Small intestine (tissue), 16 donors: ENCODE results near the gene GRM8. TPM values are rescaled to one million over a fixed set of nuclear protein-coding genes. Genes with fewer than 3 reads are reported as not detected.

ENCODE experiments used
- DNase-seq, 2 donors: peaks; one replicate each; pipeline versions ENCODE4 v3.0.0 to v3.0.0-alpha.2; 2013
- FAIRE-seq: peaks from 2 replicates; lab custom pipeline; 2012; peaks lifted over from hg19 to GRCh38; lab: Jason Lieb, UNC
- H3K27ac ChIP-seq, 3 donors: one replicate each; pipeline ENCODE4 v1.5.1; 2013; ENCODE audit warnings: low read length in 2 of 3, mild to moderate bottlenecking in 2 of 3, control low read depth in 1 of 3, inconsistent platforms in 1 of 3, low read depth in 1 of 3, moderate library complexity in 1 of 3
- H3K27me3 ChIP-seq, 3 donors: one replicate each; pipeline ENCODE4 v1.6.1; 2013; ENCODE audit warnings: low read length in 3 of 3, inconsistent platforms in 1 of 3; ENCODE audit not compliant: control insufficient read depth in 3 of 3, insufficient read depth in 3 of 3
- H3K36me3 ChIP-seq, 3 donors: one replicate each; pipeline ENCODE4 v1.6.1; 2013; ENCODE audit warnings: low read length in 3 of 3, inconsistent platforms in 1 of 3, low read depth in 1 of 3, mild to moderate bottlenecking in 1 of 3, moderate library complexity in 1 of 3; ENCODE audit not compliant: control insufficient read depth in 3 of 3, insufficient read depth in 2 of 3
- H3K4me1 ChIP-seq, 3 donors: one replicate each; pipeline ENCODE4 v1.6.1; 2013; ENCODE audit warnings: low read length in 2 of 3, inconsistent platforms in 1 of 3, low read depth in 1 of 3, mild to moderate bottlenecking in 1 of 3, moderate library complexity in 1 of 3; ENCODE audit not compliant: control insufficient read depth in 3 of 3, insufficient read depth in 2 of 3
- H3K4me3 ChIP-seq, 3 donors: one replicate each; pipeline ENCODE4 v1.5.1; 2013; ENCODE audit warnings: low read length in 3 of 3, control low read depth in 1 of 3, inconsistent platforms in 1 of 3, low read depth in 1 of 3, mild to moderate bottlenecking in 1 of 3, moderate library complexity in 1 of 3
- H3K9me3 ChIP-seq, 2 donors: one replicate each; pipeline ENCODE4 v1.6.1; 2013; ENCODE audit warnings: low read depth in 1 of 2, low read length in 1 of 2; ENCODE audit not compliant: control insufficient read depth in 2 of 2, insufficient read depth in 1 of 2
- WGBS, 3 donors: extraction: QIAGEN DNeasy Blood & Tissue Kit; methylation state at CpG; one replicate each; pipeline ENCODE4 v1.1.7; 2013; 5-methylcytosine and 5-hydroxymethylcytosine counted together
- long read RNA-seq, 10 donors: transcript quantifications; one replicate each; lab custom pipeline, GENCODE V29; 2026
- polyA plus RNA-seq, 4 donors: library from polyadenylated mRNA; stranded (reverse) in 3 of 4; unstranded in 1 of 4; fragments of 200-250 nt in 3 of 4; fragments of 120-200 nt in 1 of 4; gene quantifications; one replicate each; pipeline versions ENCODE4 v1.2.1 to v1.2.3, GENCODE V29; 2013
- donor health status: healthy with polysubstance abuse.
- donor health status: control.
- donor health status: control.
- donor health status: Bipolar disorder and iron deficiency.
- donor health status: healthy.

The GRM8 gene
- under 1 TPM in 2 of 4 donors, not detected in 2; 0.07 to 0.12 TPM for polyA plus RNA-seq
- long read RNA-seq, donor 1 = 0 reads
- long read RNA-seq, donor 2 = 0 reads
- long read RNA-seq, donor 3 = 0 reads
- long read RNA-seq, donor 4 = 0 reads
- long read RNA-seq, donor 5 = 0 reads
- long read RNA-seq, donor 6 = 0 reads
- long read RNA-seq, donor 7 = 0 reads
- long read RNA-seq, donor 8 = 0 reads
- long read RNA-seq, donor 9 = 0 reads
- long read RNA-seq, donor 10 = 0 reads

DNA sequence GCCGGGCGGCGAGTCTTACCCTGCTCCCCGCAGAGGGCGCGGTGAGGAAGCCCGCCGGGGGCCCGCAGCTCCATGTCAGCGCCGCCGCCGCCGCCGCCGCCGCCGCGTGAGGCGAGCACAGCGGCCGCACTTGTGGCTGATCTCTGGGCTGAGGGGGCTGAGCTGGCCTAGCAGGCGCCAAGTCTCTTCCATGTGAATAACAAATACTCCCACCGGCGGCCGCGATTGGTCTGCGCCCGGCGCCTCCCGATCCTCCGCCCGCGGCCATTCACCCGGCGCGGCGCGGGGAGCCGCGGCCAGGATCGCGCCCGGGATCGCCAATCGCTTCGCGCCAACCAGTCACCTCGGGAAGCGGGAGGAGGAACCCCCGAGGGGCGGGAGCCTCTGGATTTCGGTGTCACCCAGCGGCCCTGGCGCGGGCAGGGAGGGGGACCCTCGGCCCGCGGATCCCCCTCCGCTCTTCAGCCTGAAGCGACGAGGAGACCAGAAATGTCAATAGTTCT, at the start of gene GRM8:
GRM8 (minus strand) TSS at position 164 of the 503 bp plus-strand sequence.
- Histone ChIP-seq H3K27ac (no peak within 1 kb of the TSS), H3K9me3 (no peaks in the 10 kb centered on the region), H3K27me3 (peaks cover 14 to 93% (median 27%) of the 10 kb centered on the region in 3 donors), H3K4me1 (peaks cover 0 to 14% (median 5%) of the 10 kb centered on the region in 3 donors), H3K36me3 (no peaks in the 10 kb centered on the region), H3K4me3 (peak within 1 kb of the TSS; percentile 60 to 63 (median 62))
- 0 to 1% (median 1%) methylated on average over 46 to 62 of the region's 62 CpGs for WGBS, 3 donors
- DNase-seq (peak in 1 of 2 donors; percentile 52), FAIRE-seq (no peak)

DNA sequence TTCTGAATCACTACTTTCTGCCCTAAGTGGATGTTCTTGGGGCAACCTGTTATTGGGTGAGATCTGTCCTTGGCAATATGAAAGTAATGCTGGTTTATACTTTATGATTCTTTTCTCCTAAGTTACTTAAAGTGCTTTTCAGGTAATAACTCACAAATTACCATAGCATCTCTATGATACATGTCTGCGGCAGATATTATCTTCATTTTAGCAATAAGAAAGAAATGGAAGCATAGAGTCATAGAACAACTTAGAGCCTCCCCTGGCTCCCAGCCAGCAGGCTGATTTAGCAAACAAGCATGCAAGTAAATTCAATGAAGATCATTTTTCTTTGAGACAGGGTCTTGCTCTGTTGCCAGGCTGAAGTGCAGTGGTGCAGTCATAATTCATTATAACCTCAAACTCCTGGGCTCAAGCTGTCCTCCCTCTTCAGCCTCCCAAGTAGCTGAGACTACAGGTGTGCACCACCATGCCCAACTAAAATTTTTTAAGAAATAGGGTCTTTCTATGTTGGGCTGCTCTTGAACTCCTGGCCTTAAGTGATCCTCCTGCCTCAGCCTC, 38.1 kb upstream of the GRM8 start:
- Histone ChIP-seq H3K27me3 (peaks cover 0 to 2% (median 0%) of the 10 kb centered on the region in 3 donors), H3K4me1 (peaks cover 0 to 2% (median 0%) of the 10 kb centered on the region in 3 donors), H3K4me3 (no peak overlapping the region), H3K27ac (no peak overlapping the region), H3K36me3 (no peaks in the 10 kb centered on the region), H3K9me3 (no peaks in the 10 kb centered on the region)
- no peak for FAIRE-seq
- DNase-seq = no peak
- WGBS, 3 donors = 77 to 95% (median 88%) methylated on average over 1 of the region's 1 CpG

GRCh38 chr7:127290116-127290655, 37.4 kb upstream of the GRM8 start:
- Histone ChIP-seq H3K4me3 (no peak overlapping the region), H3K36me3 (no peaks in the 10 kb centered on the region), H3K27ac (no peak overlapping the region), H3K4me1 (peaks cover 0 to 2% (median 0%) of the 10 kb centered on the region in 3 donors), H3K9me3 (no peaks in the 10 kb centered on the region), H3K27me3 (peaks cover 0 to 2% (median 0%) of the 10 kb centered on the region in 3 donors)
- DNase-seq (no peak), FAIRE-seq (no peak)
- 66 to 86% (median 81%) methylated on average over 5 of the region's 5 CpGs for WGBS, 3 donors

- no peaks in the 10 kb centered on the region for H3K9me3 ChIP-seq
- no peak overlapping the region for H3K27ac ChIP-seq
- H3K36me3 ChIP-seq = no peaks in the 10 kb centered on the region
- peaks cover 0 to 2% (median 0%) of the 10 kb centered on the region in 3 donors for H3K4me1 ChIP-seq
- FAIRE-seq (no peak), DNase-seq (peak in 1 of 2 donors; percentile 28)
- H3K27me3 ChIP-seq = no peaks in the 10 kb centered on the region
- WGBS, 3 donors = 23 to 55% (median 29%) methylated on average over 6 of the region's 6 CpGs
- H3K4me3 ChIP-seq = no peak overlapping the region
These were observed 34.4 kb upstream of the GRM8 start for GRCh38 chr7:127287133-127287532.

DNA sequence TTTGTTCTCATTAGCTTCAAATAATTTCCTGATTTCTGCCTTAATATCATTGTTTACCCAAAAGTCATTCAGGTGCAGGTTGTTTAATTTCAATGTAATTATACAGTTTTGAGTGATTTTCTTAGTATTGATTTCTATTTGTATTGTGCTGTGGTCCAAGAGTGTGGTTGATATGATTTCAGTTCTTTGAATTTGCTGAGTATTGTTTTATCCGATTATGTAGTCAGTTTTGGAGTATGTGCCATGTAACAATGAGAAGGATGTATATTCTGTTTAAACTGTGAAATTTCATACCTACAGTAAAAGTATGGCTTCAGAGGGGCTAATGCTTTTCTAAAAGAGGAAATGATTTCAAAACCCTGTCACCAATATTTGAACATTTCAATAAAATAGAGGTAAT, 17.4 kb upstream of the GRM8 start:
- no peak for FAIRE-seq
- H3K27ac ChIP-seq = no peak overlapping the region
- 90 to 95% (median 90%) methylated on average over 1 of the region's 1 CpG for WGBS, 3 donors
- H3K4me3 ChIP-seq = no peak overlapping the region
- no peaks in the 10 kb centered on the region for H3K9me3 ChIP-seq
- peaks cover 0 to 2% (median 0%) of the 10 kb centered on the region in 3 donors for H3K27me3 ChIP-seq
- no peaks in the 10 kb centered on the region for H3K4me1 ChIP-seq
- DNase-seq = no peak
- H3K36me3 ChIP-seq = no peaks in the 10 kb centered on the region

DNA sequence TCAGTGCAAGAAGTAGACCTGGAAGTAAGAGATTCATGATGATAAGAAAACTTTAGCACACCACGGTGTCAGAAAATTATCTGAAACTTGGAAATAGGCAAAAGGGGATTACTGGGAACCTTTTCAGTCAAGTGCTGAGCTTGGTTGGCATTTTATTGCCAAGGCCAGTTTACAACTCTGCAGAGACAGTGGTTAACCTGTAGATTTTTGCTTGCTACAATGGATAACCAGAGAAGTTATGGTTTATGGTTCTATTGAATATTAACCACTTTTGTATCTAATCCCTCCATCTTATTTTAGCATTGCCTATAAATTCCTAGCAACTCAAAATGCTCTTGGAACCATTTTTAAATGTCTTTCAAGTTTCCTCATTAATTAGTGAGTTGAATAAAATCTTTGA, 13.3 kb upstream of the GRM8 start:
- Histone ChIP-seq H3K9me3 (no peaks in the 10 kb centered on the region), H3K4me3 (no peak overlapping the region), H3K27ac (no peak overlapping the region), H3K36me3 (no peaks in the 10 kb centered on the region), H3K4me1 (no peaks in the 10 kb centered on the region), H3K27me3 (peaks cover 0 to 2% (median 0%) of the 10 kb centered on the region in 3 donors)
- no peak for FAIRE-seq
- WGBS, 3 donors = 46 to 62% (median 50%) methylated on average over 1 of the region's 1 CpG
- no peak for DNase-seq

DNA sequence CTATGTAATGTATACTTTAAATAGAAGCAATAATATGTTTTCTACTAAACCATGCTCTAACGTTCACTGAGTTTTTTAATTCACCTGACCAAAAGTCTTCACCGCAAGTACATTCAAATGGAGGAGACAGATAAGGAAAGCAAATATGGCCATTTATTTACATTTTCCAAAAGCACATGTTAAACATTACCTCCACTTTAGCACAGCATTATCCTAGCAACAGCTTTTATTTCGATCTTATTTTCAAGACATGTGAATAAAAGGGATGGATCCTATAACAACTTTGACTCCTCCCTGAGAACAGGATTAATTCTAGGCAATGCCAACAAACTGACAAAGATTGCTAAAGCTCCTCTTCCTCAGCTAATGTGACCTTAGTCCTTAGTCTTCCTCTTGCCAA, 11.5 kb upstream of the GRM8 start:
- H3K36me3 ChIP-seq = no peaks in the 10 kb centered on the region
- no peak for FAIRE-seq
- 30 to 56% (median 34%) methylated on average over 3 of the region's 3 CpGs for WGBS, 3 donors
- DNase-seq = no peak
- peaks cover 0 to 2% (median 0%) of the 10 kb centered on the region in 3 donors for H3K27me3 ChIP-seq
- no peaks in the 10 kb centered on the region for H3K4me1 ChIP-seq
- no peaks in the 10 kb centered on the region for H3K9me3 ChIP-seq
- H3K27ac ChIP-seq = no peak overlapping the region
- H3K4me3 ChIP-seq = no peak overlapping the region

DNA sequence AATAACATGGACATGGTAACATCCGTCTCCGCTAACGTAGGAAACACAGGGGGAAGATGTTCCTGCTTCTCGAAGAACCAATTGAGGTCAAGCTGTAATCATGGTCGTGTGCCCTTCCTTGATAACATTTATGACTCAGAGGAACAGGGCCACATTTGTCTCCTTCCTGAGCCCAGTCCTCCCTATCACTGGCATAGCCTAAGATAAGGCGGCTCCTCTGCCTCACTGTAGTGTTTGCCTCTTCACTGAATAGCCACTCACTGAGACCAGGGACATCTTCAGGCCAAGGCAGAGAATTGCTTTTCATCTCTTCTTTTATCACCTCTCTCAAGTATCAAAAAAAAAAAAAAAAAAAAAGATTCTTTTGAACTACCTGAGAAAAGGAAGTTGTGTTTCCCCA, 5.4 kb upstream of the GRM8 start:
- no peak overlapping the region for H3K27ac ChIP-seq
- H3K36me3 ChIP-seq = no peaks in the 10 kb centered on the region
- 38 to 60% (median 56%) methylated on average over 6 of the region's 6 CpGs for WGBS, 3 donors
- peaks cover under 1 to 47% (median 3%) of the 10 kb centered on the region in 3 donors for H3K27me3 ChIP-seq
- H3K4me1 ChIP-seq = no peaks in the 10 kb centered on the region
- H3K9me3 ChIP-seq = no peaks in the 10 kb centered on the region
- FAIRE-seq = no peak
- DNase-seq = no peak
- no peak overlapping the region for H3K4me3 ChIP-seq
